Esophagus squamous epithelium (tissue), 5 donors: ENCODE data around the gene HK2. TPM values are rescaled to one million over a fixed set of nuclear protein-coding genes. Genes with fewer than 3 reads are reported as not detected.

Experiments used
- DNase-seq: peaks from one replicate; lab custom pipeline; 2025; lab: John Stamatoyannopoulos, UW
- H3K27ac ChIP-seq, 4 donors: fragments of 200-600 bp; sonication (generic); one replicate each; pipeline ENCODE4 v1.5.1; 2016 to 2019; ENCODE audit warnings: mild to moderate bottlenecking in 1 of 4
- H3K27me3 ChIP-seq, 4 donors: fragments of 200-600 bp; sonication (generic); 1 replicate in 3 of 4; 2 replicates in 1 of 4; pipeline versions ENCODE4 v1.5.1 to v1.6.0; 2017 to 2021; ENCODE audit warnings: antibody characterized with exemption in 1 of 4
- H3K36me3 ChIP-seq, 3 donors: fragments of 200-600 bp; sonication (generic); one replicate each; pipeline ENCODE4 v1.5.1; 2016 to 2019
- H3K4me1 ChIP-seq, 3 donors: fragments of 200-600 bp; sonication (generic); one replicate each; pipeline ENCODE4 v1.5.1; 2017 to 2019
- H3K4me3 ChIP-seq, 4 donors: fragments of 200-600 bp; sonication (generic); 1 replicate in 3 of 4; 2 replicates in 1 of 4; pipeline ENCODE4 v1.5.1; 2016 to 2019; ENCODE audit warnings: mild to moderate bottlenecking in 2 of 4, moderate library complexity in 1 of 4
- H3K9me3 ChIP-seq, 3 donors: fragments of 200-600 bp; sonication (generic); one replicate each; pipeline ENCODE4 v1.5.1; 2016 to 2019
- CTCF ChIP-seq, 6 experiments: fragments of 450-650 bp in 4 of 6; fragments of 200-600 bp in 2 of 6; sonication (generic) in 2 of 6; IDR thresholded peaks; one replicate each; pipeline ENCODE4 v1.5.1; 2016 to 2019; ENCODE audit warnings: antibody characterized with exemption in 6 of 6, mild to moderate bottlenecking in 4 of 6, moderate library complexity in 4 of 6
- POLR2A ChIP-seq, 4 donors: fragments of 450-650 bp; IDR thresholded peaks; one replicate each; pipeline ENCODE4 v1.6.1; 2017; ENCODE audit warnings: antibody characterized with exemption in 4 of 4, mild to moderate bottlenecking in 4 of 4, moderate library complexity in 3 of 4
- WGBS, 2 donors: methylation state at CpG; one replicate each; pipeline ENCODE4 v1.1.5; 2018; 5-methylcytosine and 5-hydroxymethylcytosine counted together
- intact Hi-C: fragments of 100-400 bp; cut with DNase I; formaldehyde crosslinking; loops from one replicate; pipeline ENCODE4 v1.15.0; 2022
- total RNA-seq, 4 donors: library from RNA; depleted of rRNA; stranded (reverse); fragments of >200 nt; gene quantifications; one replicate each; pipeline ENCODE4 v1.1.0, GENCODE V29; 2016
- donor health status: DM: yes; HTN: yes; CAD: no.

Gene HK2
- total RNA-seq, 4 donors from 2014 or later: 11.2 to 45.4 (median 25.1) TPM

GRCh38 chr2:74870951-74871350 is 37.0 kb downstream of the HK2 start:
- DNase-seq: no peak
- WGBS, 2 donors: 75 to 86% methylated on average over 1 to 4 of the region's 4 CpGs
- H3K36me3 ChIP-seq: peaks cover 0 to 60% (median 0%) of the 10 kb centered on the region in 3 donors
- H3K27ac ChIP-seq: no peak overlapping the region
- H3K4me1 ChIP-seq: peaks cover 0 to 15% (median 9%) of the 10 kb centered on the region in 3 donors
- no peaks in the 10 kb centered on the region for H3K9me3 ChIP-seq
- H3K27me3 ChIP-seq: no peaks in the 10 kb centered on the region
- intact Hi-C loops: no loop called here
- no peak overlapping the region for H3K4me3 ChIP-seq
- TF ChIP-seq CTCF (IDR thresholded peaks at IDR 0.05) (no peak), POLR2A (IDR thresholded peaks at IDR 0.05) (no peak)

- WGBS, 2 donors: 91 to 98% methylated on average over 5 to 6 of the region's 6 CpGs
Measured at GRCh38 chr2:74871414-74871813, 37.5 kb downstream of the HK2 start.

DNA sequence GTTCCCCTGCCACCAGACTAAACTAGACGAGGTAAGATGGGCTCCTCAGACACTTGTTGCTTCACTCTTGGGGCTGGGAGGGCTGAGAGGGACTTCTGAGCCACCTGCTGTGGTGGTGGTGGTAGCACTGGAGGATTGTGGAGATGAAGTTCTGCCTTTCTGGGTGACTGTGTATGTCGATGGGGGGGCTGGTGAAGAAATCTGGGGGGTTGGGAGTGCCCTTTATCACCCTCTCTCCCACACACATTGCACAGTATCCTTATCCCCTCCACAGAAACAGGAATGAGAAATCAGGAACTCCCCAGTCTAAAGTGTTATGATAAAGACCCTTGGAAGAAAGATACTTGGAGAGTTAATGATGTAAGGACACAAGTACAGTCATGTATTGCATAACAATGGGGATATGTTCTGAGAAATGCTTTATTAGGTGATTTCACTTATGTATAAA is 38.5 kb downstream of the HK2 start:
- 67 to 73% methylated on average over 1 to 2 of the region's 2 CpGs for WGBS, 2 donors
- no peak overlapping the region for H3K4me3 ChIP-seq
- no peak for DNase-seq
- no peaks in the 10 kb centered on the region for H3K9me3 ChIP-seq
- H3K27ac ChIP-seq: no peak overlapping the region
- H3K27me3 ChIP-seq: no peaks in the 10 kb centered on the region
- H3K36me3 ChIP-seq: peaks cover 0 to 71% (median 3%) of the 10 kb centered on the region in 3 donors
- TF ChIP-seq CTCF (IDR thresholded peaks at IDR 0.05) (no peak), POLR2A (IDR thresholded peaks at IDR 0.05) (no peak)
- H3K4me1 ChIP-seq: peaks cover 0 to 20% (median 11%) of the 10 kb centered on the region in 3 donors
- intact Hi-C loops: no loop called here

More at GRCh38 chr2:74871414-74871813, 37.5 kb downstream of the HK2 start:
- Histone ChIP-seq H3K4me3 (no peak overlapping the region), H3K36me3 (peaks cover 0 to 62% (median 0%) of the 10 kb centered on the region in 3 donors), H3K9me3 (no peaks in the 10 kb centered on the region), H3K27ac (no peak overlapping the region), H3K4me1 (peaks cover 0 to 19% (median 11%) of the 10 kb centered on the region in 3 donors), H3K27me3 (no peaks in the 10 kb centered on the region)
- intact Hi-C loops: no loop called here
- no peak for DNase-seq
- no peak for TF ChIP-seq POLR2A (IDR thresholded peaks at IDR 0.05)
- no peak for TF ChIP-seq CTCF (IDR thresholded peaks at IDR 0.05)

DNA sequence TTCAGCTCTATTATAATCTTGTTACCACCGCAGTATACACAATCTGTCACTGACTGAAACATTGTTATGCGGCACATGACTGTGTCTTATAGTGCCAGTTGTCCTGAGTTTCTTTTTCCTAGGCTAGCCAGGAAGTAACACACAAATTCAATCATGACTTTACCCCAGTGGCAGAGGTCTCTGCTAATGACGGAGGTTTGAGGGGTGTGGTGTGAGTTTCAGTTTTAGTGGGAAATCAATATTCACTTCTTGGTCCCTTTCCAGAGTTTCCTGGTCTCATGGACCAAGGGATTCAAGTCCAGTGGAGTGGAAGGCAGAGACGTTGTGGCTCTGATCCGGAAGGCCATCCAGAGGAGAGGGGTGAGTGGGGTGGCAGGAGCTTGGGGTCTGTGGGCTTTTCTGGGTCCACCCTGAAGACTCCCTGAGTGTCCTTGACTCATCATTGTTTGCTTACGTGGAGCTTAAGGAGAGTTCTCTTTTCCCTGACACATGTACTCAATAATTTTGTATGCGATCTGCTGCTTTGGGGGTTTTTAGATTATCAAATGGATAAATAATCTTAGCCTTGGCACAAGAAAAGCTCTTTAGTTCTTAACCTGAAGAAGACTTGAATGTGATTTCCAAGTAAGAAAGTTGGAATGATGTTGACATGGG is 39.2 kb downstream of the HK2 start:
- Histone ChIP-seq H3K36me3 (peaks cover 0 to 71% (median 3%) of the 10 kb centered on the region in 3 donors), H3K4me3 (no peak overlapping the region), H3K4me1 (peaks cover 0 to 20% (median 11%) of the 10 kb centered on the region in 3 donors), H3K27ac (no peak overlapping the region), H3K9me3 (no peaks in the 10 kb centered on the region), H3K27me3 (no peaks in the 10 kb centered on the region)
- DNase-seq: no peak
- WGBS, 2 donors: 89 to 95% methylated on average over 5 to 7 of the region's 7 CpGs
- intact Hi-C loops: no loop called here
- TF ChIP-seq POLR2A (IDR thresholded peaks at IDR 0.05) (no peak), CTCF (IDR thresholded peaks at IDR 0.05) (no peak)
